Measurements from ENCODE around the gene B3GALNT2.

B3GALNT2 gene

GRCh38 chr1:235450886-235451483 is 53.3 kb downstream of the B3GALNT2 start:
- DNase-seq = no peak

- no peak for DNase-seq
Observed at GRCh38 chr1:235450433-235450832, 53.8 kb downstream of the B3GALNT2 start.

GRCh38 chr1:235448616-235449015 is 55.6 kb downstream of the B3GALNT2 start:
- DNase-seq = no peak

DNA sequence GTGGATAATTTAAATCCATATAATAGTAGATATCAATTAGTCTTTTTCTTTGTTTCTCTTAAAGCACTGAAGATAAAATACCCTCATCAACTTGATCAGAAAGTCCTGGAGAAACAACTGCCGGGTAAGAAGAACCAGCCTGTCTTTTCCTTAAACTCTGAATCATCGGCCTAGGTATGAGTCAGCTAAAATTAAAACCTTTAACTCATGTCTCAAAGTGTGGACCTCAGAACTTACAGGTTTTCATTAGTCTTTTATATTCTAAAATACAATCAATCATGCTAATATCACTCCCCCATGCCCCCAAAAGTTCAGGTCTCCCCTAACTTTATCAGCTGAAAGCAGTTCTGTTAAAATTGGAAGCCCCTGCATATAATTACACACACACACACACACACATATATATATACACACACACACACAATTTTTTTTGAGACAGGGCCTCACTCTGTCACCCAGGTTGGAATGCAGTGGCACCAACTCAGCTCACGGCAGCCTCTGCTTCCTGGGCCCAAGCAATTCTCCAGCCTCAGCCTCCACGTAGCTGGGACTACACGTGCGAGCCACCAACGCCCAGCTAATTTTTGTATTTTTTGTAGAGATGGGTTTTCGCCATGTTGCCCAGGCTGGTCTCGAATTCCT is 61.3 kb downstream of the B3GALNT2 start:
- no peak for DNase-seq

GRCh38 chr1:235441159-235441685 is 63.0 kb downstream of the B3GALNT2 start:
- DNase-seq = no peak

GRCh38 chr1:235434001-235434400 is 70.3 kb downstream of the B3GALNT2 start:
- DNase-seq = no peak

- DNase-seq = no peak
Observed at GRCh38 chr1:235430991-235431390, 73.3 kb downstream of the B3GALNT2 start.

DNA sequence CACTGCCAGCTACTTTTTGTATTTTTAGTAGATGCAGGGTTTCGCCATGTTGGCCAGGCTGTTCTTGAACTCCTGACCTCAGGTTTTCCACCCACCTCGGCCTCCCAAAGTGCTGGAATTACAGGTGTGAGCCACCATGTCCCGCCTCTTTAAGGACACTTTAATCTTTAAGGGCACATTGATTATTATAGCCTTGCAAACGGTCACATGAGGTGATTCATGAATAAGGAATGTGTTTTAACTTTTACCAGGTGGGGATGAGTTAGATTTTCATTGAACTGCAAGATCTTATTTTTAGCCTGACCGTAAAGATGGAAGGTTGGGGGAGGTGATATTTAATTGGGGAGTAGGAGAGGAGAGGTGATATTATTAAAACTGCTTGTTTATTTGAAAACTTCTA is 75.1 kb downstream of the B3GALNT2 start:
- no peak for DNase-seq

DNA sequence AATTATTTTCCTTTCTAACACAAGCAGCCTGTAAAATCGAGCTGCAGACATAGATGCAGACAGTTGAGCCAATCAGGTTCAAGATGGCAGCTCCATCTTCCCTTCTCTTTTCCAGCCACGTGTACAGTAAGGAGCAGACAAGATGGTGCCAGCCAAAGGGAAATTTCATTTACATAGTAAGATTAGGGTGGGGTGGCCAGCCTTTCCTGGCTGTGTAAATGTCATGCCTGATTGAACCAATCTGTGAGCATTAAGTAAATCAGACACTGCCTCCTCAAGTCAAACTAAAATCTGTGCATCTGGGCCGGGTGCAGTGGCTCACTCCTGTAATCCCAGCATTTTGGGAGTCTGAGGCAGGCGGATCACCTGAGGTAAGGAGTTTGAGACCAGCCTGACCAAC is 76.8 kb downstream of the B3GALNT2 start:
- DNase-seq = no peak

- no peak for DNase-seq
Observed at GRCh38 chr1:235426680-235427079, 77.6 kb downstream of the B3GALNT2 start.

GRCh38 chr1:235426143-235426542 is 78.1 kb downstream of the B3GALNT2 start:
- DNase-seq = no peak

- DNase-seq = no peak
Observed at GRCh38 chr1:235425357-235425756, 78.9 kb downstream of the B3GALNT2 start.

- DNase-seq = no peak
Observed at GRCh38 chr1:235424092-235424491, 80.2 kb downstream of the B3GALNT2 start.

GRCh38 chr1:235423214-235423652 is 81.0 kb downstream of the B3GALNT2 start:
- DNase-seq = no peak

DNA sequence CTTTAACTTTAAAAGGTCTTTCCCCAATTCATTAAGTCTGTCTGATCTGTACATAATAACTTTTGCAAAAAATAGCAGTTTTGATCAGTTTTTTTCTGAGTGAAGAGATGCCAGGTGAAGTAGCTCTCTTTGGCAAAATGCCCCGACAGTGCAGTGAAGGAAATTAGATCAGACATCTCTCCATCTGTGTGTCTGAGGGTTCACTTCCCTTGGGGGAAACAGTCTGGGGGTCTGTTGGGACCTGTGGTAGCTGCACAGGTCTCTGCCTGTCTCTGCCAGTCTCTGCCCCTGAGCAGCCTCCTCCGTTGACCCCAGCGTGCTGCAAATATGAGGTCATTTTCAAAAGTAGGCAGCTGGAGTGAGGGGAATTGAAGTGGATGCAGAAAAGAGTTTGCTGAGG is 82.5 kb downstream of the B3GALNT2 start:
- DNase-seq = no peak

- peak in 1 of 2 experiments; percentile 48 for DNase-seq
Observed at GRCh38 chr1:235417086-235417697, 87.1 kb downstream of the B3GALNT2 start.

- no peak for DNase-seq
Observed at GRCh38 chr1:235416662-235417049, 87.6 kb downstream of the B3GALNT2 start.

DNA sequence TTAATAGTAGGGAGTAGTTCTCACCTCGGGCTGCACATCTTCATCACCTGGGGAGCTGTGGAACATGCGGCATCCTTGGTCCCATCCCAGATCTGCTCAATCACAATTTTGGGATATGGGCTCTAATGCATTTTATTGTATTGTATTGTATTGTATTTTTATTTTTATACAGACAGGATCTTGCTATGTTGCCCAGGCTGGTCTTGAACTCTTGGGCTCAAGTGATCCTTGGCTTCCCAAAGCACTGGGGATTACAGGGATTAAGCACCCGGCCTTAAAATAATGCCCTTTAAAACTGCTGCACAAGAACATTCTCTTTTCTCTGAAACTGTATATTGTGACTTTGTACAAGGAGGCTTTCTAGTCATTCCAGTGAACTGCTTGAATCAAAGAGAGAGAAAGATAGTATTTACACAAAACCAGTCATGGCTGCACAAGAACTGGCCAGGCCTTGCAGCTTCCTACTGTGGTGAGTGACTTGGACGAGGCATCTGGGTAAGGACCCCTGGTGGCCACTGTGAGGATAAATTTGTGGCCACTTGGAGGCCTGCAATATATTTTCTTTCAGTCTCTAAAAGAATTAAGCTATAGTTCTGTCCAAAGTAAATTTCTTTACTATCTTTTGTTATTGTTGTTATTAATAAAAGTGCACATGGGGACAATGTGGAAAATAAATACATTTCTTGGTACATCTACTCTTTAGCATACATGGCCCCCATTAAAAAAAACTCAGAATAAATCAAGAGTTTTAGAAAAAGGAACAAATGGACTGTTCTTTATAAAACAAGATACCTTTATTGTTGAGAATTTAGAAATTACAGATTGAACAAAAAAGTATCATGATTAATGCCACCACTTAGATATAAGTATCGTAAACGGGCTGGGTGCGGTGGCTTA is 89.0 kb downstream of the B3GALNT2 start:
- peak in 1 of 2 experiments; percentile 49 for DNase-seq

- peak in 1 of 2 experiments; percentile 33 for DNase-seq
Observed at GRCh38 chr1:235411489-235412486, 92.5 kb downstream of the B3GALNT2 start.

DNA sequence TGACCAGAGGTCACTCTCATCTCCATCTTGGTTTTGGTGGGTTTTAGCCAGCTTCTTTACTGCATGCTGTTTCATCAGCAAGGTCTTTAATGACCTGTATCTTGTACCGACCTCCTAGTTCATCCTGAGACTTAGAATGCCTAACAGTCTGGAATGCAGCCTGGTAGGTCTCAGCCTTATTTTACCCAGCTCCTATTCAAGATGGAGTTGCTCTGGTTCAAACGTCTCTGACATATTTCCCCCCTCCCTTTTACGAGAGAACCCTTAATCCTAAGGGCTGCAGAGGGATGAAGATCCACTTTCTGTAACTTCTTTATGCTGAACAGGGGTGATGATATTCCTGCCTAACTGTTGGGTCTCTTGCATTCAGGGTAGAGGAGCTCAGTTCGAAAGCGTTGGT is 93.8 kb downstream of the B3GALNT2 start:
- no peak for DNase-seq

DNA sequence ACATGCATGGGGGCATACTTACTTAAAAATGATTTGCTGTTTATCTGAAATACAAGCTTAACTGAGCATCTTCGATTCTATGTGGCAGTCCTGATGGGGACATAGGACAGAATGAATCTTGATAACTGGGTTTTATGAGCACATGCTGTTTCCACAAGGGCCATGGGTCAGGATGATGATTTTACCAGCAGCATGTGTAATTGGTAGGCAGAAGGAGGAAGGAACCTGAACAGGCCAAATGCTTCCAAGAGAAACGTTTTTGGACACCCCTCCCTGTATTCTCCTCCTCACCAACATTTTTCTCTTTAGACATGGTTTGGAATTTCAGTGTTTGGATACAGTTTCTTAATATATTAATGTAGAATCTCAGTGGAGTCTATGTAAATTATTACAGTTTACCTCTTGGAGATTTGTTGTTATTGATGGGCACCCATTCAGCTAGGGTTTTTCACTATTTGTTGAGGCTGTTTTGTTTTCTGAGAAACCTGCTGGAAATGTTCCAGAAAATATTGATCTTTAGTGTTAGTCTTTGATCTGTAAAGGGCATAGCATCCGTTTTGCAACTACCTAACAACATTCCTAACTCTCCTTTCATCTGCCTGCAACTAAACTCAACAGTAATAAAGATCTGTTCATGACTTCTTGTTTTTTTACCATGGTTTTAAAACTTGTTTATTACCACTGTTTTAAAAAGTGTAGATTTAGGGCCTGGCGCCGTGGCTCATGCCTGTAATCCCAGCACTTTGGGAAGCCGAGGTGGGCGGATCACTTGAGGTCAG is 95.0 kb downstream of the B3GALNT2 start:
- DNase-seq = no peak
